Left forelimb (tissue), 1 donor: ENCODE data around the gene RAB3GAP1.
"Not testable (repeated sequence)": the region's sequence is repeated elsewhere in the genome, so short reads cannot be mapped to it uniquely, and the experiment has no call there.

Experiments
- DNase-seq: peaks from one replicate; pipeline ENCODE4 v3.0.0-alpha.2; 2018; ENCODE audit warnings: low spot score

Gene RAB3GAP1

DNA sequence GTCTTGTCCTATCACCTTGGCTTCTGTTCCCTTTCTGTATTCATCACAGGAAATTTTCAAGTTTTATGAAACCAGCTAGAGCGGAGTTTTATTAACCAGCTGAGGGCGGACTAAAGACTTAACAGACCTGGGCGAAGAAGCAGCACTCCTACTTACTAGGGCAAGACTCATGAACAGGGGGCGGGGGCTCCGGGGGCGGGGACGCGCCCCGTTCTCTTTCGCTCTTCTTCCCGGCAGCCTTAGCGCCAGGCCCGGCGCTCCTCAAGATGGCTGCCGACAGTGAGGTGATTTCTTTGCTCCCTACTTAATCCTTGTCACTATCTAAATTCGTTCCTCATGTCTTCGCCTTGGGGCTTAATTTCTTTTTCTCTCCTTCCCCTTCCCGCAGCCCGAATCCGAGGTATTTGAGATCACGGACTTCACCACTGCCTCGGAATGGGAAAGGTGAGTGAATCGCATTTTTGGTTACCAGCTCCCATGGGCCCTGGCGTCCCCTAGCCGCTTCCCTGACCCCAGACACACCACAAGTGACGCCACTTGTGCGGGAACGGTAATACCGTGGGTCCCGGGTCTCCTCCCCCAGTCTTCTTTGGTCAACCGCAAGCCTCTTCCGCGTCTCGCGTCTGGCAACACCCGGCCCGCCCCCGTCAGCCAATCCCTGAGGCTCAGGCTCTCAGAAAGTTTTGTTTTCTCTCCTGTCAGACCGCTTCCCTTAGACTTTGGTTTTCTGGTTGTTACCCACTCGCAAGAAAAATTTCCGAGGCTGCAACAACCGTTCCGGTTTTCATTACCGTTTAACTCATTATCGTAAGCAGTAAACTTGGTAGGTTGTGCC, at the start of gene RAB3GAP1:
TSS of gene RAB3GAP1 (plus strand) at position 251 of the 835 bp plus-strand sequence. CDS start at position 267, 16 bp downstream.
- DNase-seq, result peak; percentile 86

DNA sequence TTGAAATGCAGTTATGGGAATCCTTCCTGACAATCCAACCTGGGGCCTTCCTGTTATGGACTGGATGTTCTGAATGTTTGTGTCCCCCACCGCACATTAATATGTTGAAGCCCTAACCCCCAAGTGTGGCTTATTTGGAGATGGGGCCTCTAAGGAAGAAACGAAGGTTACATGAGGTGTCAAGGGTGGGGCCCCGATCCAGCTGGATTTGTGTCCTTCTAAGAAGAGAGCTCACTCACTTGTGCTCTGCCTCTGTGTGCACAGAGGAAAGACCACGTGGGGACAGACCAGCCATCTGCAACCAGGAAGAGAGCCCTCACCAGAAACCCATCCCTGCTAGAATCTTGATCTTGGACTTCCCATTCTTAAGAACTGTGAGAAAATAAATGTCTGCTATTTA, 49.3 kb upstream of the RAB3GAP1 start:
- no peak for DNase-seq

DNA sequence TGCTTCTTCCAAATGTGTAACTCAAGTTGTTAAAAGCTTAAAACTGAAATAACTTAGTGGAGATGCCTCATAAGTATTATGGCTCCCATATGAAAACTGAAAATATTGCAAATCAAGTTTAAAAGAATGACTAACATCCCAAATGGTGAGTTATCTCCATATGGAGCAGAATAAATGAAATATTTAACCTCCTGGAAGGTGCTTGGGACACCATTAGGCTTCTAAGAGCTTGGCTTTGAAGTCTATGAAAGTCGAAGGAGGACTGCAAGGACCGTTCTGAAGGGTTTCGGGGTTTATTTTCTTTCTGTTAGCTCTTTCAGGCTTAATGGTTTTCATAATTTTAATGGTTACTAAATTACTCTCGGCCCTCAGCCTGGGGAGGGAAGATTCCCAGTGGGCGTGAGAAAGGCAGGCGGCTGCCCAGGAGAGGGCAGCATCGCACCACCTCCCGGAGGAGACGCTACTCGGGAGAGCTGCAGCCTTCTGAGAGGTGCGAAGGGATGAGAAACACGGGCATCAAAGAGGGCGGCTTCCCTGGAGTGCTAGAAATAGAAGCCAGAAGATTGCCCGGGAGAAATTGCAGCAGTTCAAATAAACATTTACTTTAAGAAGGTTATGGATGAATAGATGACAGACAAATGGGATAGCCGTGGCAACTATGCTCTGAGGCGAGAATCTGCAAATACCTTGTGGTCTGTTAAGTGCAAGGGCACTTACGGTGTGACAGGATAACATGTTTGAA, 47.9 kb upstream of the RAB3GAP1 start:
- peak; percentile 70 for DNase-seq

DNA sequence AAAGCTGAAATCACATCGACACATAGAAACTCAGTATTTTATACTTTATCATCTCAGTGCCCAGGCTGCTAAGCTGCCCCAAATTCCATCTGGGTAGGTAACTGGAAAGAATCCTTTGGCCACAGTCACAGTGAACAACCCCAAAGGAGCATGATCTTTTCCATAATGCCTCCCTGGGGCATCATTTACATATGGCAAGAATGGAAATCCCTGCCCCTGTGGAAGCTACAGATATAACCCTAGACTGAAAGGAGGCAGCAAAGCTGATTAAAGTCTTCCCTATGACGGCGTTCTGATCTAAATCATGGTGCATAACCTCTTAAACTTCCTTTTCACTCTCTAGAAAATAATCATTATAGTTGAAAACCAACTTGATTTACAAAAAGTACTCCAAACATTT, 46.3 kb upstream of the RAB3GAP1 start:
- DNase-seq, result no peak

DNA sequence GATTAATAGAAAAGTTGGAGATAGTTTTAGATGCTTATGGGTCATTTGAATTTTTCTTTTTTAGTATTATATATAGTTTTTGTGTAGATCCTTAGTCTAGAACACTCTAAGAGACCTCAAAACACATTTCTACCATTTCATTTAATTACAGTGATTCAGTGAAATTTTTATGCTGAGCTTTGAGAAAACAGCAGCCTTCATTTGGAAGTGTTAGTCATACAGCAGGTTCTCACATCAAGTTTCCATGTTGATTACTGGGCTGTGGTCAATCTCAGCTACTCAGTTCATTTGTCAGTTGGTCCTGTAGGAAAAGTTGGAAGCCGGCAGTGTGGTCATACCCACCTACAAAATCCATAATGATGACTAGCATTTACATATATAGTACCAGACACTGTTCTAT, 42.8 kb upstream of the RAB3GAP1 start:
- no peak for DNase-seq

DNA sequence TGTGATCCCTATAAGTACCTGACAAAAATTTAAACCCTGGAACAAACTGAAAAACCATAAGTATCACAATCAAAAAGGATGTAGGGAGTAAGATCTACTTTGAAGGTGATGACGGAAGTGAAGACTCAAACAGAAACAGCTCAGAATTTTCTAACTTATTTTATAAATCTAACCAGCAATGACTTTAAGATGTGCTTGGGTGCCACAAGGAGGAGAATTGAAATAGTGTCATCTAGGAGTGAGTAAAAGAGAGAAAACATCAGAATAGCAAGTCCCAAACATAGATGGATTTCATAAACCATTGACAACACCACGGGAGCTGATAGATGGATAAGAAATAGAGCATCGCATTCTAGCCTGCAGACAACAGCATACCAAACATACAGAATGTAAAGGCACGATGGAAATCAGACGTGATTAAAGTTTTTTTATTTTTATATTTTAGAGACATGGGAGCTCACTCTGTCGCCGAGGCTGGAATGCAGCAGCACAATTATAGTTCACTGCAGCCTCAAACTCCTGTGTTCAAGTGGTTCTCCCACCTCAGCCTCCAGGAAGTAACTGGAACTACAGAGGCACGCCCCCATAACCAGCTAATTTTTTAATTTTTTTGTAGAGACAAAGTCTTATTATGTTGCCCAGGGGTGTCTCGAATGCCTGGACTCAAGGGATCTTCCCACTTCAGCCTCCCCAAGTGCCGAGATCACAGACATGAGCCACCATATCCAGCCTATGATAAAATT, 41.7 kb upstream of the RAB3GAP1 start:
- DNase-seq, result no peak

DNA sequence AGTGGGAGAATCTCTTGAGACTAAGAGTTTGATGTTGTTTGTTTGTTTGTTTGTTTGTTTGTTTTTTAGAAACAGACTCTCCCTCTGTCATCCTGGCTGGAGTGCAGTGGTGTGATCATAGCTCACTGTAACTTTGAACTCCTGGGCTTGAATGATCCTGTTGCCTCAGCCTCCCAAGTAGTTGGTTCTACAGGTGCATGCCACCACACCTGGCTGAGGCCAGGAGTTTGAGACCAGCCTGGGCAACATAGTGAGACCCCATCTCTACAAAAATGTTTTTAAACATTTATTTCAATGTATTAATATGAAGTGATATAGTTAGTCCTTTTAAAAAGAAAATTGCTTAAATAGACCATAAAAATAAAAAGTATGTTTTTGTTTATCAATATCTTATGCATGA, 40.5 kb upstream of the RAB3GAP1 start:
- no peak for DNase-seq

DNA sequence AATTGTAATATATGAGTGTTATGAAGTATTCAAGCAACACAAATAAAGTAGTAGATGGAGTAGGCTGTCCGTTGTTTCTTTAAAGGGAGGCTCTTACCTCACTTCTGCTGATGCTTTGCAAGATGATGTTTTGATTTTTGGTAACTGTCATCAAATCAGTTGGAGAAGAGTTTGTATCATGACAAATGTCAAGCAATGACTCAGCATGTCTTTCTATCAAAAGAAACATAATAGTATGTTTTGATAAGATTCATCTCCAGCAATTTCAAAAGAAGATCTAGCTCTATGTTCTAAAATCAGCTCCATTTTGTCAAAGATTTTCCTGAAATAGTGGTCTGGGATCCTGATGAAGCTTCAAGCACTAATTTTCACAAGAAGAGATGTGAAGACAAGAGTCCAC, 30.5 kb upstream of the RAB3GAP1 start:
- no peak for DNase-seq

DNA sequence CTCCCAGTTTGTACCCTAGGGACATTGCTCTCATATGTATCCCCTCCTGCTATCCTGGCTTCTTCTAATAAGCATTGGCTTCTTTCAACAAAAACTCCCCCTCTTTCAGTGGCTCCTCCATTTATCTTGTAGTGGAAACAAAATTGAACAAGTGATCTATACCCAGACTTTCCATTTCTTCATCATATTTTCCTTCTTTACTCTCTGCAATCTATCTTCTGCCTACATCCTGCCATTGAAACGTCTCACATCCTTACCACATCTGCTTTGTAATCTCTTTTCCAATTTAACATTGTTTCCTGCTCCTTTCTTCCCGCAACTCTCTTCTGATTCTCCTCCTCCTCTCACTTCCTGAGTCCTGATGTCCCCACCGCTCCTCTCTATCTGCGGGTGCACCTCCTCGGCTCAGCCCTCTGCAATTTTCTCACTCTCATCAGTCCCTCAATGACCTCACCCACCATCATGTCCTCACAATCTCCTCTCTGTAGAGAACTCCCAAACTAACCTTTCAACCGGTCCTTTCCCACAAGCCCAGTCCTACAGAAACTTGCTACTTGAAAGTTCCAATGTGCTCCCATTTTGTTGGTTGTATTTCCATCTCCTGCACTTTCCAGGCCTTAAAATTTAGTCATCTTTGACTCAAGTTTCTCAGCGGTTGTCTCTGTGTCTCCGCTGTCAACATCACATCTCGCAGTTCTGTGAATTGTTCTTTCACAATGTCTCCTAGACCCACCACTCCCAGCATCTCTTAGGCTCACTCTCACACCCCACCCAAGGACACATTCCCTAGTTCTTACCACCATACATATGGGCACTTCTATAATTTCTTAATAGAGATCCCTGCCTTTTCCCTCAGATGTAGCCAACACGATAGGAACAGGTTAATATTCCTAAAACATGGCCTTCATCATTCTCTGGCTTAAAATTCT, 28.9 kb upstream of the RAB3GAP1 start:
- DNase-seq, result no peak

DNA sequence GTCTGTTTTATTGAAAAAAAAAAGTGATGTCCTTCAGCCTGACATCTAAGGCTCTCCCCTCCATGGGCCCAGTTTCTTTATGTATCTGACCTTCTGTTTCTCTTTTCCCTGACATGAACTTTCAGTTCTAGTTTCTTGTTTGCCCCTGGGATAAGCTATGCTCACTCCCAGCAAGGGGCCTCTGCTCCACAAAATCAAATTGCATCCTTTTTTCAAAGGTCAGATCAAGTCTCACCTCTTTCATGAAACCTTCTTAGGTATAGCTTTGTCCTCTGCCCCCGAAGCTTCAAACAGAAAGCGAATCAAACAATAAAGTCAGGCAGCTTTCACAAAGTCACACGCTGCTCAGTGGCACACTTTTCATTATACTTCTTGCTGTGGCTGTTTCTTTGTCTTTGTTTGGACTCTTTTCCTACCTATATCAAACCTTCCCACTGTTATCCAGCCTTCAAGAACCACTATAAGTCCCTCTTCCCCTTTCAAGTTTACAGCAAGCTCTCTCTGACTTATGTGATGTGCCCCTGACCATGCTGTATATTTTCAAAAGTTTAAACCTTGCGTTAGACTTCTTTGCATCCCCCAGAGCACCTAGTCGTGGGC, 28.1 kb upstream of the RAB3GAP1 start:
- DNase-seq, result no peak

DNA sequence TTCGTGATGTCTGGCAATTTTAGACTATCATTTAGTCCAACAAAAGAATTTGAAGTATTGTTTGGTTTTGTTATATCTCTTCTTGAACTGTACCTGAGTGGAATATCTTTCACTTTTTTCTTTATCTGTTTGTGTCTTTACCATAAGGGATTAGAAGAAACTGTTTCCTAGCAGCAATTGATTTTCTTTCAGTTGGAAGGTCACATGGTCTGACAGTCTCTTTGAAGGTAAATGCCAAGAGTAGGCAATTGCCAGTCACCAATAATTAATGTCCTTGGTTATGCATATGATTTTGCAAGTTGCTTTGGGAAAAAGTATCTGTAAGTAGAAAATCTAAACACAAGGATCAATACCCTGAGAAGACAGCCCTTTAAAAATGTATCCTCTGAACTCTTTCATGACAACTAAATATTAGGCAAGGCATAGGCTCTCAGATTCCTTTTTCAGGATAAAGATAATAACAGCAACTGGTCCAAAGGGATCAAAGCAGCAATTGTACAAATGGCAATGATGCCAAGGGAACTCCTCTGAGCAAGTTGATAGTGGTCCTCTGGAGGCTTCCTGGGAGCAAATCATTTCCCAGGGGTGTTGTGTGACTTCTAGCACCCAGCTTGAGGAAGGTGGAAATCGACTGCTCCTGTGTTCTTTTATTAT, 22.5 kb upstream of the RAB3GAP1 start:
- no peak for DNase-seq

DNA sequence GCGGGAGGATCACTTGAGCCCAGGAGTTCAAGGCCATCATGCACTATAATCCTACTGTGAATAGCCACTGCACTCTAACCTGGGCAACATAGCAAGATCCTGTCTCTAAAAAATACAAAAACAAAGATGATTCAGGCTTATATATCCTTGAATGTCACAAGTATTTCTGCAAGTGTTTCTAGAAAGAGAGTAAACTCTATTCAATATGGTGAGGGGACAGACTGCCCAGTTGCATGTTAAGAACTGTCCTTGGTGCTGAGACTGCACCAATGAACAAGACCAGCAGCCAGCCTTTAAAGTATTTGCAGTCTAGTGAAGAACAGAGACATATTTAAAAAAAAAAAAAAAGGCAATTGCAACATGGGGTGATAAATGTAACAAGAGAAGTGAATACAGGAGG, 21.3 kb upstream of the RAB3GAP1 start:
- DNase-seq, result no peak

DNA sequence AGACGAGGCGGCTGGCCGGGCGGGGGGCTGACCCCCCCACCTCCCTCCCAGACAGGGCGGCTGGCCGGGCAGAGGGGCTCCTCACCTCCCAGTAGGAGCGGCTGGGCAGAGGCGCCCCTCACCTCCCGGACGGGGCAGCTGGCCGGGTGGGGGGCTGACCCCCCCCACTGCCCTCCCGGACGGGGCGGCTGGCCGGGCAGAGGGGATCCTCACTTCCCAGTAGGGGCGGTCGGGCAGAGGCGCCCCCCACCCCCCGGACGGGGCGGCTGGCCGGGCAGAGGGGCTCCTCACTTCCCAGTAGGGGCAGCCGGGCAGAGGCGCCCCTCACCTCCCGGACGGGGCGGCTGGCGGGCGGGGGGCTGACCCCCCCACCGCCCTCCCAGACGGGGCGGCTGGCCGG, 18.9 kb upstream of the RAB3GAP1 start:
- not testable (repeated sequence) for DNase-seq

DNA sequence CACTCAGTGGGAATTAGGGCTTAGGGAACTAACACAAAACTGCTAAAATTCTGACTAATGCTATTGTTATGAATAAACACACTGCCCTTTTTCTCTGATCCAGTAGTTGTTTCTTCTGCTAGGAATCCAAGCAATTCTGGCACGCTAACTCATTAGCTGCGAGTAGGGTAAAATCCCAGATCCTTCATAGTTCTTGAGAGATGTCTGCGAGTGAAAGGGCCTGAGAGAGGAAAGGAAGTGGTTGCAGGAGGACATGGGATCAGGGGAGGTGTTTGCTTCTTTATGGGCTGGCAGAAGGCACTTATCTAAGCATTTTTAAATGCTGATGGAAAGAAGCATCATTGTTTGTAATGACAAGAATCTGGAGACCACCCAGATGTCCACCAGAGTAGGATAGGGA, 14.3 kb upstream of the RAB3GAP1 start:
- DNase-seq, result no peak

DNA sequence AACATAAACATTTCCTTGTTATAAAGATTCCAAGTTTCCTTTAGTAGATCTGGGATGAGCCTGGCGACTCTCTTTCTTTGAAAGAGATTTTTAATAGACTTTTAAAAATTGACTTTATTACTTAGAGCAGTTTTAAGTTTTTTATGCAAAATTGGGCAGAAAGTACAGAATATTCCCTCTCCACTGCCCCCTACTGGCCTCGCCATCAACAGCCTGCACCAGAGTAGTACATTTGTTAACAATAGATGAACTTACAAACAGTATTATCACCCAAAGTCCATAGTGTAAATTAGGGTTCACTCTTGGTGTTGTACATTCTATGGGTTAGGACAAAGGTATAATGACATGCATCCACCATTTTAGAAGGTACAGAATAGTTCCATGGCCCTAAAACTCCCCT, 8.7 kb upstream of the RAB3GAP1 start:
- DNase-seq, result no peak

DNA sequence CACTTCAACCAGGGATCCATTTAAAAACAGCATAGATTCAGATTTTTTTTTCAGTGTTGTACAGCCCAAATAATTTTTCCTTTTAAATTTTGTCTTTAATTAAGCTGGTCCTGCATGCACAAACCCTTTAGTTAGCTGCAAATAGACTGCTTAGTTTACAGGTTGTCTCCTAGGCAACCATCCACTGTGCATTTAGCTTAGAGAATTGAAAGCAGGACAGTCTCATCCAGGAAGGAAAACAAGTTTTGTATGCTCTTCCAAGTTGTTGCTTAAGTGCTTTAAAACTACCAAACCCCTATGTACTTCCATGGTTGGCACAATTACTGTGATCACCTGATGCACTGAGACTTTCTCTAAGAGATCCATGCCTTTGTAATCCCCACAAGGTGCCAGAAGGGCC, 4.8 kb upstream of the RAB3GAP1 start, which contains the start of gene MAP3K19:
TSS of gene MAP3K19 (minus strand) at position 148 of the 400 bp plus-strand sequence. CDS start 22,800 bp downstream, outside the sequence.
- DNase-seq, result no peak

DNA sequence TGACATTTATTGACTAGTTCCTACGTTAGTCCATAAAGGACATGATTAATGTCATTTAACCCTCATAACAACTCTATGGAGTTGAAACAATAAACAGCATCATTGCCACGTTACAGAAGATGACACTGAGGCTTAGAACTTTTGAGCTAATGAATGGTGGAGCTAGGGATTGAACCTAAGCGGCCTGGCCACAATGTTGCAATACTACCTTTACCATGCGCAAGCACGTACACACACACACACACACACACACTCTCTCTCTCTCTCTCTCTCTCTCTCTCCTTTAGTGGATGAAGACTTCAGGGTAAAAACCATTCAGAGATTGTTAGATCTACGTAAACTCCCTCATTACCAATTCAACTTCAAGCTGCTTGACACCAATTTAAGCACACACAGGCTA, 4.0 kb upstream of the RAB3GAP1 start:
- no peak for DNase-seq

DNA sequence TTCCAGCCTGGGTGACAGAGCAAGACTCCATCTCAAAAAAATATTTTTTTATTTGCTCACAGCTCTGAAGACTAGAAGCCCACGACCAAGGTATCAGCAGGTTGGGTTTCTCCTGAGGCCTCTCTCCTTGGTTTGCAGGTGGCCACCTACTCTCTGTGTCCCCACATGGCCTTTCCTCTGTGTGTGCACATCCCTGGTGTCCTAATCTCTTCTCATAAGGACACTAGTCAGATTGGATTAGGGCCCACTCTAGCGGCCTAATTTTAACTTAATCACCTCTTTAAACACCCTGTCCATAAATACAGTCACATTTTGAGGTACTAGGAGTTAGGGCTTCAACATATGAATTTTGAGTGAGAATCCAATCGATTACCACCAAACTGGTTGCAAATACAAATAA, 2.0 kb upstream of the RAB3GAP1 start:
- DNase-seq, result no peak

DNA sequence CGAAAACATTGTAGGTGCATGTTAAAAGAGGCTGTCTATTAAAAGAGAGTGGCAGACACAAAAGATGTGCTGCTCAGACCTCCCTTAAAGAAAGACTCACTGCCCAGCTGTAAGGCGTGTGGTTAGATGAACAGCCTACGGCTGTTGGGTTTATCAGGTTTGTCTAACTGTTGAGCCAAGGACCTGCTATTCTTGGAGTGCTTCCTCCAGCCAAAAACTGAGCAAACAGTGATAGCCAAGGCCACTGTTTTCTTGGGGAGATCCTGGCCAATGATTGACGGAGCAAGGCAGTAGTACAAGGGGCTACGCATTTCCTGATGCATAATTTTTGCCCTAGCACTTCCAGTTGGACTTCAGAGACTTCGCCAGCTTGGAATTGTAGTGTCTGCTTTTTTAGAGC, 1.4 kb upstream of the RAB3GAP1 start:
- no peak for DNase-seq

DNA sequence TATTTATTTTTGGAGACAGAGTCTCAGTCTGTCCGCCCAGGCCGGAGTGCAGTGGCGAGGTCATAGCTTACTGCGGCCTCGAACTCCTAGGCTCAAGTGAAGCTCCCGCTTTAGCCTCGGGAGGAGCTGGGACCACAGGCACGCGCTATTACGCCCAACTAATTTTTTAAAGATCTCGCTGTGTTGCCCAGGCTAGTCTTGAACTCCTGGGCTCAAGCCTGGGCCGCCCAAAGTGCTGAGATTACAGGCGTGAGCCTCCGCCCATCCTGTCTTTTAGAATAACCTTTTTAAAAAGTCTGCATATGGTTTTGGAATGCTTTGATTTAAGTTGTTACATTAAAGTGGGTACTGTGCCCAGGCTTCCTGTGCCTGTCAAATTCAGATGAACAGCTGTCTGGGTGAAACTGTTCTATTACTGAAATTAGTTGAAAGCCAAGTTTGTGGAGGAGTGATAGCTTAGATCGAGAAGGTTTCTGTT, 944 bp downstream of the RAB3GAP1 start:
- no peak for DNase-seq
